GM12891 (cell line): Measurements from ENCODE around the gene POC1A.

Source experiments
- PAX5 ChIP-seq: IDR thresholded peaks from 2 replicates; pipeline ENCODE4 v1.6.1; 2011; ENCODE audit warnings: low read length, moderate library complexity, mild to moderate bottlenecking; ENCODE audit not compliant: insufficient read depth, severe bottlenecking
- POLR2A ChIP-seq: IDR thresholded peaks from 2 replicates; pipeline ENCODE4 v1.6.1; 2011; ENCODE audit warnings: low read depth, low read length, control low read depth
- POLR2AphosphoS5 ChIP-seq: IDR thresholded peaks from 2 replicates; pipeline ENCODE4 v1.6.1; 2011; ENCODE audit warnings: low read depth, low read length, control low read depth
- POU2F2 ChIP-seq: IDR thresholded peaks from 2 replicates; pipeline ENCODE4 v1.6.1; 2011; ENCODE audit warnings: low read depth, mild to moderate bottlenecking, control low read depth, low read length, moderate library complexity
- SPI1 ChIP-seq: IDR thresholded peaks from 2 replicates; pipeline ENCODE4 v1.6.1; 2011; ENCODE audit warnings: low read depth, low read length, control low read depth
- TAF1 ChIP-seq: IDR thresholded peaks from 2 replicates; pipeline ENCODE4 v1.6.1; 2011; ENCODE audit warnings: low read depth, low read length, control low read depth

DNA sequence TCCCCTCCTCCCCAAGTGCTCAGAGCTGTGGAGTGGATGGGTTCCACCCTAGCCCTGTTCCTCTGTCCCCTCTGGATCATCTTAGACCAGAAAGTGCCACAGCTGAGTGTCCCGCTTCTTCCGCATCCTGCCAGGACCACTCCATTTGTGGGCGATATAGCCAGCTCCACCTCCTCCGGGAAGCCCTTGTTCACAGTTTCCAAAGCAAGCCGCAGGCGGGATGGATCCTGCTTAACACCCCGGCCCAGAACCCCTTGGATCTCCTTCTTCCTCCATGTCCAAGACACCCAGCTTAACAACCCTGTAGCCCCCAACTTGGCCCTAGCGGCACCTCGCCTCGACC is 43.2 kb upstream of the POC1A start:
- TF ChIP-seq POLR2AphosphoS5: no peak
- no peak for TF ChIP-seq POU2F2
- no peak for TF ChIP-seq POLR2A
- no peak for TF ChIP-seq TAF1
- TF ChIP-seq PAX5: no peak
- TF ChIP-seq SPI1: no peak
